GM18505 (cell line): ENCODE measurements around the gene RHBDF2.
"Not testable (repeated sequence)": the region's sequence is repeated elsewhere in the genome, so short reads cannot be mapped to it uniquely, and the experiment has no call there.

Source experiments
- ATAC-seq: cut with Tn5 transposase; IDR thresholded peaks from one replicate; pipeline ENCODE4 v1.9.1; 2021; ENCODE audit not compliant: unreplicated experiment
- POLR2A ChIP-seq: IDR thresholded peaks from 4 replicates; pipeline ENCODE4 v1.6.1; 2011; ENCODE audit warnings: borderline replicate concordance; ENCODE audit not compliant: insufficient read depth, insufficient read length; ENCODE audit errors: extremely low read depth

Gene RHBDF2

DNA sequence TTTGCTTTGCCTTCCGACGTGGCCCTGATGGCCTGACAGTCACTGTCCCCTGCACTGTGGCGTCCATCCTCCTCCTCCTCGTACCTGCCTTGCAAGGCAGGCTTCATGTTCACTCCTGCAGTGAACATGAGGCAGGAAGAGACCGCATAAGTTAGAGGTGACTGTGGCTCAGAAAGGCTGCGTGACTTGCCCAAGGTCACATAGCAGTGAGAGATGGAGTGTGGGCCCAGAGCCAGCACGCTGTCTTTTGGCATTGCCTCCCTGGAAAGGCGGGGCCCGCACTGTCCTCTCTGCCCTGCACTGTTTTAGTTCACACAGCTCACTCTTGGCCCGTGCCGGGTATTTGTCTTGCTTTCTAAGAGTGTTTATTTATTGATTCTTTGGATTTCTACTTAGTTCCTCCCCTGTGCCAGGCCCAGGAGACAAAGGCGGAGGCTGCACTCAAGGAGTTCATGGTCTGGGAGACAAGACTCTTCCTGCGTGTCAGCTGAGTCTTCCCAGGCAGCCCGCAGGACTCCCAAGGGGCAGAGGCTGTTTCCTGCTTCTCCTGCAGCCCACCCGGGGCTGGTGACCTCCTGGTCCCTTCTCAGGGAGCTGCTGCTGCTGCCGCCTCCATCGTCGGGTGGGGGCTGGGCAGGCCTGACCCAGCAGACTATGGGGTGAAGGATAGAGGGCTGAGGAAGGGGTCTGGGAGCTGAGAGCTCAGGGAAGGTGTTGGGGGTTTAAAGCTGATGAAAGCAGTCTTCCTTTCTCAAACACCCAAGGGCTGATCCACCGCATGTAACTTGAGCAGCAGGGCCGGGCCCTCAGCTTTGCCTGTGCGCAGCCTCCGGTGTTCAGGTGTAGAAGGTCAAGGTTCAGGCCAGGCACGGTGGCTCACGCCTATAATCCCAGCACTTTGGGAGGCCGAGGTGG lies 23.6 kb upstream of the RHBDF2 start:
- no peak for TF ChIP-seq POLR2A
- no peak for ATAC-seq

DNA sequence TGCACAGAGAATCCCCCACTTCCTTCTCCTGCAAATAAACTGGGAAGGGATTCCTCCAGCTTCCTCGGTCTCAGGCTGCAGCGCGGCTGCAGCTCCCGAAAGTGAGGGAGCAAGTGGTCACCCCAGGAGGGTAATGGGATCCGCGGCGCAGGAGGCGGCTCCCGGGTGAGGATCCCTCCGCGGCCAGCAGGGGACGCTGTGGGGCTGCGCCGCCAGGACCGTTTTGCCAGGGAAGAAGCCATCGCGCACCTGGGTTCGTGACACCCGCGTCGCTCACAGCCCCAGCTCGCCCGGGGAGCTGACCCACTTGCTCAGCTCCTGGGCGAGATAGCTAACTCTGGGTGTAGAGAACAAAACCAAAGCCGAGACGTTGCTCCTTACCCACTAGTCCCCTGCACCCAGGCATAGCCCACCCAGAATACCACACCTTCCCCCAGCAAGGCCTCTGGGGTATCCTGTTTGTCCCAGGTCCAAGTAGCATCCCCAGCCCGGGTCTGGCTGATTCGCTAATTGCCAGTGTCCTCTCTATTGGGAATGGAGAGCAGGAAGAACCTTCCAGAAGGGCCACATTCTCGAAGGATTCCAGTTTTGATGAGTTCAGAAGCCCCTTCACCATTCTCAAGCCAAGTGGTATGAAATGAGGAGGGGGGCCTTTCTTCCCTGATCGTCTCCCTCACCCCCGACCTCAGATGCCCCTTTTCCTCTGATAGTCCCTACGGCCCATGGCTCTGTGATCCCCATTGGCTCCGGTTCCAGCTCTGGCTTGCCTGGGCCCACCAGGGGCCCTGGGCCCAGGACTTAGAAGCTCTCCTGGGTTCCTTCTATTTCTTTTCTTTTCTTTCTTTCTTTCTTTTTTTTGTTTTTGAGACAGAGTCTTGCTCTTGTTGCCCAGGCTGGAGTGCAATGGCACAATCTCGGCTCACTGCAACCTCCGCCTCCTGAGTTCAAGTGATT lies 22.1 kb upstream of the RHBDF2 start:
- no peak for ATAC-seq

DNA sequence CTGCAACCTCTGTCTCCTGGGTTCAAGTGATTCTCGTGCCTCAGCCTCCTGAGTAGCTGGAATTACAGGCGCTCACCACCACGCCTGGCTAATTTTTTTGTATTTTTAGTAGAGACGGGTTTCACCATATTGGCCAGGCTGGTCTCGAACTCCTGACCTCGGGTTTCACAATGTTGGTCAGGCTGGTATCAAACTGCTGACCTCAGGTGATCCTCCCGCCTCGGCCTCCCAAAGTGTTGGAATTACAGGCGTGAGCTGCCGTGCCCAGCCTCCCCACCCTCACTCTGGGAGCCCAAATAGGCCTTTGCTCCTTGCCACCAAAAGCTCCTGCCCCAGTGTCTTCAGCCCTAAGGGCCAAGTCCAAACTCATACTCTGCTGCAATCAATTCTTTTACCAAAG lies 20.5 kb upstream of the RHBDF2 start:
- ATAC-seq = not testable (repeated sequence)

More for the DNA sequence above, 22.1 kb upstream of the RHBDF2 start:
- TF ChIP-seq POLR2A = no peak

DNA sequence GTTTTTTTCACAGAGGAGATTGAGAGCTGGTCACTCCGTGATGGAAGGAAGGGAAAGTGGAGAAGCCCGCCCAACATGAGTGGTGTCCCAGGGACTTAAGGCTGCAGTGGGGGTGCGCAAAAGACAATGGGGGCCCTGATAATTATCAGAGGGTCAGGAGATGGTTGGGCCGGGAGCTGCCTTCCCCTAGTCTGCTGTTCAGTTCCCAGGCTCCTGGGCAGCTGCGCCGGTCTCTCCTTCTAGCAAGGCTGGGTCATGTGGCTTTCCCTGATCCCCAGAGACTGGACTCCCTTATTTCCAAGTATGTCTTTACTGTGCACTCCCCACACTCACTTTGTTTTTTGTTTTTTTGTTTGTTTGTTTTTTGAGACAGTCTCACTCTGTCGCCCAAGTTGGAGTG lies 20.0 kb upstream of the RHBDF2 start:
- no peak for TF ChIP-seq POLR2A
- ATAC-seq = no peak

DNA sequence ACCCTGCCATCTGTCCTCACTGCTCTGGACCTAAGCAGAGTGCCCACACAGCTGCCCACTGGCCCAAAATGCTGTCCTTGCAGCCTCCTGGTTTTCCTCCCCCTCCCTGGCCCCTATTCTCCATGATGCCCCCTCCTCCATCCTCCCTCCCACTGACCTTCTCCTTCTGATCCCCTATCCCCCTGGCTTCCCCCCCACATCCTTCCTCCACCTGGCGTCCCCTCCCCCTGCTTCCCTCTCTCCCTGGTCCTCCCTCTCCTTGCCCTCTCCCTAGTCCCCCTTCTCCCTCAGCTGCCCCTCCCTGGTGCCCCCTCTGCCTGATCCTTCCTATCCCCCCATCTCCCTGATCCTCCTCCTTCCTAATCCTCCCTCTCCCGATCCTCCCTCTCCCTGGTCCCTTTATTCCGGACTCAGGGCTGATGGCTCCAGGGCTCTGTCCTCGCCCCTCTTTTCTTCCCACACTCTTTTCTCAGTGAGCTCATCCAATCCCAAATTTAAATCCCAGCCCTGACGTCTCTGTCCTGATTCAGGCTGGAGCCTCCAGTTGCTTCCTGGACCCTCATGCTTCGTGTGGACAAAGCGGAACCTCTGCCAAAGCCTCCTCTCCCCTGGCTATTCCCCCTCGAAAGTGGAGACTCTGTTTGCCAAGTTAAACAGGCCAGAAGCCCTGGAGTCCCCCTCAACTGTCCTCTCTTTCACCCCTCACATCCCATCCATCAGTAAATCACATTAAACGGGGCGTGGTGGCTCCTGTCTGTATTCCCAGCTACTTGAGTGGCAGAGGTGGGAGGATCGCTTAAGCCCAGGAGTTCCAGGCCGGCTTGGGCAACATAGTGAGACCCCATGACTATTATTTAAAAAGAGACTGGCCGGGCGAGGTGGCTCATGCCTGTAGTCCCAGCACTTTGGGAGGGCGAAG lies 18.1 kb upstream of the RHBDF2 start:
- ATAC-seq = no peak
- TF ChIP-seq POLR2A = no peak

DNA sequence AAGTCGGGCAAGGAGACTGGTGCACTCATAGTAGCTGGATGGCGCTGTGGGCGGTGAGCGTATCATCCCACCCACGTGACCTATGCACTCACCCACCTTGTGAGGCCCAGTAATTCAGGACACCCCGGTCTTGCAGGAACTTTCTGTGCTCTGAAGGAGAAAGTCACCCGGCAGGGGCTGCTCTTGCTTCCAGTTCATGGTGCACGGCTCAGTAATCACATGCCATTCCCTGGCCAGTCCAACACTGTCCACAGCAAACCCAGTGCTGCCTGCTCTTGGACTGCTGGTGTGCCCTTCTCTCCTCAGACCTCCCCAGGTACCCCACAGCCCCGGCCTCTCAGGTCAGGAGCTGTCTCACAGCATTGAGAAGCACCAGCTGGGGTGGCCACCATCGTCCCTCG lies 16.4 kb upstream of the RHBDF2 start:
- no peak for ATAC-seq
- no peak for TF ChIP-seq POLR2A

DNA sequence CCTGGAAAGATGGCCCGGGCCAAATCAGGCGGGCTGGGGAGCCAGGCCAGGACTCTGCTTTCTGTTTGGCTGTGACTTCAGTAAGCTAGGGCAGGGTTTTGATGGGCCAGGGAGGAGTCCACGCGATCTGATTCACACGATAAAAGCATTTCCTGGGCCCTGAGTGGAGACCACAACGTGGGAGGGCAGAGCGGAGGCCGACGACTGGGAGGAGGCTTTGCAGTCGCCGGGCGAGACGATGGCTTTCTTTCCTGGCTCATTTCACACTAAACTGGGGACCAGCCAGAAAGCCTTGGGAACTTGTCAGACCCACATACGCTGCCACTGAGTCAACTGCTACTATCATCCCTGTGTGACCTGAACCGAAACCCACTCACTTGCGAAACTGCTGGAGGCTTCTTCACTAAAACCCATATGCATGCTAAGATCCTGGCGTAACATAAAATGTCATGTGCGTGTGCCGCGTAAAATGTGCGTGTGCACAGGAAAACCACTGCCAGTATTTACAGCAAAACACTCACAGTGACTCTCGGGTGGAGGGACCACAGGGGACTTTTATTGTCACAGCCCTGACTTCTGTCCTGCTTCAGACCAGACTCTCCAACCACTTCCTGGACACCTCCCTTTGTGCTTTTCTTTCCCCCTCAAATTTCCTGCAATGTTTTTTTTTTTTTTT lies 14.2 kb upstream of the RHBDF2 start:
- no peak for TF ChIP-seq POLR2A
- no peak for ATAC-seq

DNA sequence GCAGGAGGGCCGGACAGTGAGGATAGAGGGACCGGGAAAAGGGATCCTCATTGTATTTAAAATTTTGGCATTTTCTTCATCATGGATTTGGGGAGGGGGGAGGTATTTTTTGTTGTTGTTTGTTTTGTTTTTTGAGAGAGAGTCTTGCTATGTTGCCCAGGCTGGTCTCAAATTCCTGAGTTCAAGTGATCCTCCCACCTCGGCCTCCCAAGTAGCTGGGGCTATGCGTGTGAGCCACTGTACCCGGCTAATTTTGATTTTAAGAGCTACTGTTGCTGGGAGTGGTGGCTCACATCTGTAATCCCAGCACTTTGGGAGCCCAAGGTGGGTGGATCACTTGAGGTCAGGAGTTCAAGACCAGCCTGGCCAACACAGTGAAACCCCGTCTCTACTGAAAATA lies 13.1 kb upstream of the RHBDF2 start:
- ATAC-seq = not testable (repeated sequence)

DNA sequence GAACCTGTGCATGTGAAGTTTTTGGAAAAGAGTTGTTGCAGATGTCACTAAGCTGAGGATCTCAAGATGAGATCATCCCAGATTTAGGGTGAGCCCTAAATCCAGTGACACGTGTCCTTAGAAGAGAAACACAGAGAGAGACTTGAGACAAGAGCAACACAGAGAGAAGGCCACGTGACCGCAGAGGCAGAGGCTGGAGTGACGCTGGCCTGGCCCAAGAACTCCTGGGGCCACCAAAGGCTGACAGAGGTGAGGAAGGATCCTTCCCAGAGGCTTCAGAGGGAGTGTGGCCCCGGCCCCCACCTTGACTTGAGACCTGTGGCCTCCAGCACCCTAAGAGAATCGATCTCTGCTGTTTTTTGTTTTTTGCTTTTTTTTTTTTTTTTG lies 12.1 kb upstream of the RHBDF2 start:
- no peak for ATAC-seq
- no peak for TF ChIP-seq POLR2A

DNA sequence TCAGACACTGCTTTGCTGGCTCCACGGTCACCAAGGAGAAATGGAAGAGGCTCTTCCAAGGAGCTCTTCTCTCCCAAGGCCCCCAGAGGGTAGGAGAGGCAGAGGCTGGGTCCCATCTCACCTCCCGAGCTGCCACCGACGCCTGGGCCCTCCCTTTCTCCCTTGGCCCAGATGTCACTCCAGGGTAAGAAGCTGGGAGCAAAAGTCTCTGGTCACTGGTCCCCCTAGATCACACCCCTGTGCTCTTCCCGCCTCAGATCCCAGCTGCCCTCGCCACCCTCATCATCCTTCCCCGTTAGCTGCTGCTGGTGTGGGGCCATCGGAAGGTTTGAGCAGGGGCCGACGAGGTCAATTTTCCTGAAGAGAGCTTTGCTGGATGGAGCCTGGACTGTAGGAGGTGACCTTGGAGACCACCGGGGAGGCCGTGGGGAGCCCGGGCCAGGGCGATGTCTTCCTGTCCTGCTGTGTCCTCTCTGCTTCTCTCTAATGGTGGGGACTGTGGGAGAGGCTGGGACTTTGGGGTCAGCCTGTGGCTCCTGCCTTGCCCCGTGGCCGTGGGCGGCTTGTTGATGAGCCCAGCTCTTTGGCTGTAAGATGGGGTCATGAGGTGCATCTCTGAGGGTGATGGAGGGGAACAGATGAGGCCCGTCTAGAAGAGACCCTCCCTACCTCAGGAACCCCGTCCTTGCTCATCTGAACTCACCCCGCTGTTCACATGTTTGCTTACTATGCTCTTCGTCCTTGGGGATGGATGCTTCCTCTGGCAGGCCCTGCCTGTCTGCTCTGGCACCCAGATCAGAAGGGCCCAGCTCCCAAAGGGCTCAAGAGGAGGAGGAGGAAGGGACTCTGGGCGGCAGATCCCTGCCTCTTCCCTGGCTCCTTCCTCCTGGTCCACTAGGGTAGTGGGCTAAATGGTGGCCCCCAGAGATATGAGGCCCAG lies 11.4 kb upstream of the RHBDF2 start:
- no peak for TF ChIP-seq POLR2A
- no peak for ATAC-seq

DNA sequence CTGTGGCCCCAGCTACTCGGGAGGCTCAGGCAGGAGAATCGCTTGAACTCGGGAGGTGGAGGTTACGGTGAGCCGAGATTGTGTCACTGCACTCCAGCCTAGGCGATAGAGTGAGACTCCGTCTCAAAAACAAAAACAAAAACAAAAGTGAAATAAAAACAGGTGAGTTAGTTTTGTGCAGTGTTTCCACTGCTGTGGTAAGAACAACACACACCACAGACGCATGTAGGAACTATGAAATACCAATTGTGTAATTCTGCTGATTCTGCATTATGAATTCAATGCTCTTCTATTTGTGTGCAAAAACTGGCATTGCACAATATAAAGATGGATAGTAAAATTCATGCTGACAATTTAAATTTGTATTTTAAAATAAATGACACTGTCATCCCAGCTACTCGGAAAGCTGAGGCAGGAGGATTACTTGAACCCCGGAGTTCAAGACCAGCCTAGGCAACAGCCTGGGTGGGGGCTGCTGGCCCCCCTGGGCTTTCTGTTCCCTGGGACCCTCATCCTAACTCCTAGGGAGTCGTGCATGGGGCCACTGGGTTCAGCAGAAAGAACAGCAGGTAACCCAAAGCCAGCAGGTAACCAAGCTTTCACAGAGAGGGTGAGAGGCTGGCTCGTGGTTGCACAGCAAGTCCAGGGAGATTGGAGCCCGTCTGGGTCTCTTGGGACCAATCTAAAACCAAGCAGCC lies 10.6 kb upstream of the RHBDF2 start:
- no peak for TF ChIP-seq POLR2A

More for the DNA sequence above, 10.6 kb upstream of the RHBDF2 start:
- ATAC-seq = no peak
